ENCODE data around the gene PPP1R13B.

PPP1R13B gene

GRCh38 chr14:103765526-103765925 lies 81.8 kb downstream of the PPP1R13B start:
- no peaks in the 10 kb centered on the region for H3K9me2 ChIP-seq (ENCODE audit: low read depth, low read length)
- TF ChIP-seq CTCF (IDR thresholded peaks at IDR 0.05; ENCODE audit: low read length) (no peak), EZH2 (IDR thresholded peaks at IDR 0.05; ENCODE audit: borderline replicate concordance, low read length) (no peak)
- no peak overlapping the region for H3K4me3 ChIP-seq (ENCODE audit: low read depth, low read length, poor library complexity, severe bottlenecking)
- no peaks in the 10 kb centered on the region for H4K20me1 ChIP-seq (ENCODE audit: insufficient read depth, low read length)
- H3K27ac ChIP-seq (ENCODE audit: low read depth, low read length, poor library complexity, severe bottlenecking): no peak overlapping the region
- no peak overlapping the region for H3K9ac ChIP-seq (ENCODE audit: low read length)
- no peaks in the 10 kb centered on the region for H3K27me3 ChIP-seq (ENCODE audit: insufficient read depth, low read length)
- H2AFZ ChIP-seq (ENCODE audit: low read length): no peak overlapping the region
- peaks cover 38% of the 10 kb centered on the region for H3K4me1 ChIP-seq (ENCODE audit: insufficient read depth, low read length, severe bottlenecking)
- H3K4me2 ChIP-seq (ENCODE audit: low read length): no peak overlapping the region
- H3K79me2 ChIP-seq (ENCODE audit: insufficient read depth, low read length): no peaks in the 10 kb centered on the region
- H3F3A ChIP-seq (ENCODE audit: insufficient read depth, low read length): peaks cover 3% of the 10 kb centered on the region; the same call in 1 of the 2 replicates
- H3K9me3 ChIP-seq (ENCODE audit: low read length): peaks cover 5% of the 10 kb centered on the region; the same call in 1 of the 2 replicates
- H3K36me3 ChIP-seq (ENCODE audit: insufficient read depth, low read length): no peaks in the 10 kb centered on the region; the same call in 1 of the 2 replicates

- no peaks in the 10 kb centered on the region for H4K20me1 ChIP-seq (ENCODE audit: insufficient read depth, low read length)
These were observed 83.5 kb downstream of the PPP1R13B start for GRCh38 chr14:103763730-103764488.

GRCh38 chr14:103762541-103762940 lies 84.8 kb downstream of the PPP1R13B start:
- no peak overlapping the region for H2AFZ ChIP-seq (ENCODE audit: low read length)
- H3F3A ChIP-seq (ENCODE audit: insufficient read depth, low read length): peaks cover 3% of the 10 kb centered on the region; the same call in 1 of the 2 replicates
- no peak for TF ChIP-seq CTCF (IDR thresholded peaks at IDR 0.05; ENCODE audit: low read length)
- TF ChIP-seq EZH2 (IDR thresholded peaks at IDR 0.05; ENCODE audit: borderline replicate concordance, low read length): no peak
- no peaks in the 10 kb centered on the region for H3K9me2 ChIP-seq (ENCODE audit: low read depth, low read length)
- H3K36me3 ChIP-seq (ENCODE audit: insufficient read depth, low read length): no peaks in the 10 kb centered on the region; the same call in 1 of the 2 replicates
- peaks cover 5% of the 10 kb centered on the region; the same call in 1 of the 2 replicates for H3K9me3 ChIP-seq (ENCODE audit: low read length)
- H3K27me3 ChIP-seq (ENCODE audit: insufficient read depth, low read length): no peaks in the 10 kb centered on the region
- H3K4me2 ChIP-seq (ENCODE audit: low read length): peak overlapping the region; percentile 56
- H4K20me1 ChIP-seq (ENCODE audit: insufficient read depth, low read length): no peaks in the 10 kb centered on the region
- peak overlapping the region; percentile 17; the same call in 1 of the 2 replicates for H3K9ac ChIP-seq (ENCODE audit: low read length)
- H3K4me1 ChIP-seq (ENCODE audit: insufficient read depth, low read length, severe bottlenecking): peaks cover 48% of the 10 kb centered on the region
- no peaks in the 10 kb centered on the region for H3K79me2 ChIP-seq (ENCODE audit: insufficient read depth, low read length)
- H3K4me3 ChIP-seq (ENCODE audit: low read depth, low read length, poor library complexity, severe bottlenecking): peak overlapping the region; percentile 7
- peak overlapping the region; percentile 91 for H3K27ac ChIP-seq (ENCODE audit: low read depth, low read length, poor library complexity, severe bottlenecking)

More at GRCh38 chr14:103763730-103764488, 83.5 kb downstream of the PPP1R13B start:
- Histone ChIP-seq H3K27me3 (ENCODE audit: insufficient read depth, low read length) (no peaks in the 10 kb centered on the region), H3F3A (ENCODE audit: insufficient read depth, low read length) (peaks cover 3% of the 10 kb centered on the region; the same call in 1 of the 2 replicates), H3K9ac (ENCODE audit: low read length) (peak overlapping the region; percentile 48), H3K4me2 (ENCODE audit: low read length) (peak overlapping the region; percentile 64), H3K27ac (ENCODE audit: low read depth, low read length, poor library complexity, severe bottlenecking) (peak overlapping the region; percentile 91), H3K9me3 (ENCODE audit: low read length) (peaks cover 5% of the 10 kb centered on the region; the same call in 1 of the 2 replicates), H3K9me2 (ENCODE audit: low read depth, low read length) (no peaks in the 10 kb centered on the region), H3K4me3 (ENCODE audit: low read depth, low read length, poor library complexity, severe bottlenecking) (peak overlapping the region; percentile 45), H3K36me3 (ENCODE audit: insufficient read depth, low read length) (no peaks in the 10 kb centered on the region; the same call in 1 of the 2 replicates), H2AFZ (ENCODE audit: low read length) (no peak overlapping the region), H3K79me2 (ENCODE audit: insufficient read depth, low read length) (no peaks in the 10 kb centered on the region), H3K4me1 (ENCODE audit: insufficient read depth, low read length, severe bottlenecking) (peaks cover 38% of the 10 kb centered on the region)
- TF ChIP-seq EZH2 (IDR thresholded peaks at IDR 0.05; ENCODE audit: borderline replicate concordance, low read length) (no peak), CTCF (IDR thresholded peaks at IDR 0.05; ENCODE audit: low read length) (no peak)
